Mucosa of rectum (tissue), 2 donors: ENCODE data around the gene LRRC4B.
"Not testable (repeated sequence)": the region's sequence is repeated elsewhere in the genome, so short reads cannot be mapped to it uniquely, and the experiment has no call there.

Experiments
- H3K27ac ChIP-seq, 2 donors: one replicate each; pipeline ENCODE4 v1.7.0; 2013; ENCODE audit warnings: inconsistent platforms in 2 of 2, low read depth in 2 of 2, low read length in 2 of 2
- H3K27me3 ChIP-seq, 2 donors: one replicate each; pipeline ENCODE4 v1.7.0; 2013; ENCODE audit warnings: low read length in 2 of 2; ENCODE audit not compliant: control insufficient read depth in 2 of 2, insufficient read depth in 2 of 2
- H3K36me3 ChIP-seq, 2 donors: one replicate each; pipeline ENCODE4 v1.7.0; 2013; ENCODE audit warnings: low read length in 2 of 2; ENCODE audit not compliant: control insufficient read depth in 2 of 2, insufficient read depth in 2 of 2
- H3K4me1 ChIP-seq, 2 donors: one replicate each; pipeline ENCODE4 v1.7.0; 2013; ENCODE audit warnings: low read length in 2 of 2, mild to moderate bottlenecking in 1 of 2; ENCODE audit not compliant: control insufficient read depth in 2 of 2, insufficient read depth in 2 of 2
- H3K4me3 ChIP-seq, 2 donors: one replicate each; pipeline ENCODE4 v1.7.0; 2013; ENCODE audit warnings: low read length in 2 of 2
- H3K9ac ChIP-seq, 2 donors: one replicate each; pipeline ENCODE4 v1.7.0; 2013; ENCODE audit warnings: low read length in 2 of 2, low read depth in 1 of 2, mild to moderate bottlenecking in 1 of 2
- H3K9me3 ChIP-seq, 2 donors: one replicate each; pipeline ENCODE4 v1.7.0; 2013; ENCODE audit warnings: low read length in 2 of 2; ENCODE audit not compliant: control insufficient read depth in 2 of 2
- donor health status: healthy.
- donor health status: Normal muscosa, but diverticular disease.

LRRC4B gene

DNA sequence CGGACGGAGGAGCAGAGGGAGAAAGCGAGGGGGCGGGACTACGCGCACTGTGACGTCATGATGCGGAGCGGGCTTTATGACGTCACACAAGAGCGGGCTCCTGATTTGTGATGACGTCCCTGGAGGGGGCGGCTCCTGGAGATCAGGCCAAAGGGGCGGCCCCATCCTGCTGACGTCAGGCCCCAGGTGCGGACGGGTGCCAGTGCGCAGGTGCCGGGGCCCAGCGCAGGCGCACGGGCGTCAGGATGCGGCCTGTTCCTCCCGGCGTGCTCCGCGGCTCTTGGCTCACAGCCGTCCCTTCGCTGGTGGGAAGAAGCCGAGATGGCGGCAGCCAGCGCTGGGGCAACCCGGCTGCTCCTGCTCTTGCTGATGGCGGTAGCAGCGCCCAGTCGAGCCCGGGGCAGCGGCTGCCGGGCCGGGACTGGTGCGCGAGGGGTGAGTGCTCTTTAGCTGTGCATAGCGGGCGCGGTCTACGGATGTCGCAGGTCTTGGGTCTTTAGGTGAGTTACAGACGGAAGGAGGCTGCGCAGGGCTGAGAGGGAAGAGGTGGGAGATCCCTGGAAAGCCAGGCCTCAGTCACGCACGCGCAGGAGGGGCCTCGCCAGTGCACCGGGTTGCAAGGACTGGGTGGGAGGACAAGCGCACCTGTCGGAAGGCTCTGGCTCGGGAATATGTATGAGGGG lies 91.9 kb downstream of the LRRC4B start, which contains the start of the genes EMC10 and GARIN5A:
Gene EMC10, plus strand, starts transcription at position 284 of the 683 bp plus-strand sequence. Its CDS starts 38 bp downstream, at position 322.
Gene GARIN5A, minus strand, starts transcription at position 625 of the 683 bp plus-strand sequence. Its CDS starts 460 bp downstream, at position 165.
- Histone ChIP-seq H3K4me1 (peaks cover 10 to 14% of the 10 kb centered on the region in 2 donors), H3K4me3 (peak within 1 kb of the TSS; percentile 92 to 95), H3K9ac (peak within 1 kb of the TSS; percentile 92 to 94), H3K36me3 (peaks cover 25% of the 10 kb centered on the region in 2 donors), H3K27ac (peak within 1 kb of the TSS; percentile 85 to 92), H3K27me3 (no peaks in the 10 kb centered on the region), H3K9me3 (no peaks in the 10 kb centered on the region)

DNA sequence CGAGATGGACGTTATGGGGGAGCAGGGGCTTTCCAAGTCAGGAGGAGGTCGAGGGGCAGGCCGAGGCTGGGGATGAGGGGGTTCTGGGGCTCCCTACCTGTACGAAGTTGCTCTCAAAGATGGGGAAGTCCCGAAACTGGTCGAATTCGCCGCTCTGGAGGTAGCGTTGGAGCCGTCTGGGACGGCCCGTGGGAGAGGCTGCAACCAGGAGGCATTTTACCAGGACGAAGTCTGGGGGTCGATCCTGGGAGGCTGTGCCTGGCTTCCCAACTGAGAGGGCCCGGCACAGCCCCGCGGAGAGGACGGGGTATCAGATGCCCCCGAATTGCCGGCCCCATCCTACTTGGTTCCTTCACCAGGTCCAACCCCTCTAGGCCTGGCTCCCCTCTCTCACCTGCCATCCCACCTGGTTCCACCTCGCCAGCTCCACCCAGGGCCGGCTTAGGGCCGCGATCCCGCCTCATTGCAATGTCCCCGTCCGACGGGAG lies 92.5 kb downstream of the LRRC4B start:
- Histone ChIP-seq H3K9ac (no peak overlapping the region), H3K9me3 (no peaks in the 10 kb centered on the region), H3K4me1 (peaks cover 10 to 14% of the 10 kb centered on the region in 2 donors), H3K4me3 (peak overlapping the region in 1 of 2 donors; percentile 92), H3K36me3 (peaks cover 19 to 21% of the 10 kb centered on the region in 2 donors), H3K27me3 (no peaks in the 10 kb centered on the region), H3K27ac (peak overlapping the region; percentile 85 to 92)

DNA sequence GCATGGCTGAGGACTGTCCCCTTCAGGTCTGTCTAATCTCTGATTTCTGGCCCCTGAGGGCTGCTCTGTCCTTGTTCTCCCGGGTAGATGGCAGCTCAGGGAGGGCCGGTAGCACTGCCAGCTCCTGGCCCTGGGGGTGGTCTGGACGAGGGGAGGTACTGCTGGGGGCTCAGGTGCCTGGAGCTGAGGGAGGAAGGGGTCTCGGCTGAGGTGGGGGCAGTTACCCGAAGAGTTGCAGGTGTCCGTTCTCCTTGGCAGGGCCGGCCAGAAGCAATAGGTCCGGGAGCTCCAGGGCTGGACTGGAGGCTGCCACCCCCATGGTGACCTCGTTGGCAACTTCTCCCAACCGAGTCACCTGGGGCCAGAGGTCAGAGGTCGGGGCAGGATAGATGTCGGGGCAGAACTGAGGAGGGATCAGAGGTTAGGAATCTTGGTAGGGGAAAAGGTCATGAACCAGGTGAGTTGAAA lies 93.1 kb downstream of the LRRC4B start:
- peaks cover 13 to 15% of the 10 kb centered on the region in 2 donors for H3K36me3 ChIP-seq
- H3K27me3 ChIP-seq = no peaks in the 10 kb centered on the region
- peaks cover 10 to 14% of the 10 kb centered on the region in 2 donors for H3K4me1 ChIP-seq
- H3K9ac ChIP-seq = no peak overlapping the region
- H3K27ac ChIP-seq = no peak overlapping the region
- H3K4me3 ChIP-seq = no peak overlapping the region
- no peaks in the 10 kb centered on the region for H3K9me3 ChIP-seq

DNA sequence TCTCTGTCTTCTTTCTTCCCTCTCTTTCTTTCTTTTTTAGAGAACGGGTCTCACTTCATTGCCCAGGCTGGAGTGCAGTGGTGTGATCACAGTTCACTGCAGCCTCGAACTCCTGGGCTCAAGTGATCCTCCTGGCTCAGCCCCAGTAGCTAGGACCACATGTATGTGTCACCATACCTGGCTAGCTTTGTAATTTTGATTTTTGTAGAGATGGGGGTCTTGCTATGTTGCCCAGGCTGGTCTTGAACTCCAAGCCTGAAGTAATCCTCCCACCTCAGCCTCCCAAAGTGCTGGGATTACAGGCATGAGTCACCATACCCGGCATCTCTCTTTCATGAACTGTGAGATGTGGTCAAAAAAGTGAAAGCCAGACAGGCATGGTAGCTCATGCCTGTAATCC lies 94.9 kb downstream of the LRRC4B start:
- H3K9me3 ChIP-seq, H3K27me3 ChIP-seq, H3K4me3 ChIP-seq, H3K9ac ChIP-seq, H3K27ac ChIP-seq, H3K36me3 ChIP-seq: not testable (repeated sequence)
- H3K4me1 ChIP-seq = peaks cover 10 to 11% of the 10 kb centered on the region in 2 donors

DNA sequence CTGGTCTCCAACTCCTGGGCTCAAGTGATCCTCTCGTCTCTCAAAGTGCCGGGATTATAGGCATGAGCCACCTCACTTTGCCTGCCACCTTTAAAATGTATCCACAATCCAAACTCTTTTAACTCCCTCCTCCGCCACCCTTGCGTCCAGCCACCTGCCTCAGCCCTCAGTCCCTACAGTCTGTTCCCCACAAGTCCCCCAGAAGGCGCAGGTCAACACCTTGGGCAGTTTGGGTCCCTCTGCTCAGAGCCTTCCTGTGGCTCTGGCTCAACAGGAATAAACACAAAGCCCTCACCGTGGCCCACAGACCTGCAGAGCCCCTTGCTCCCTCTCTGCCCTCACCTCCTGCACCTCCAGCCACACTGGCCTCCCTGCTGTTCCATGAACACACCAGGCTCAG lies 99.4 kb downstream of the LRRC4B start:
- Histone ChIP-seq H3K27ac (no peak overlapping the region), H3K27me3 (peaks cover 0 to 1% of the 10 kb centered on the region in 2 donors)

DNA sequence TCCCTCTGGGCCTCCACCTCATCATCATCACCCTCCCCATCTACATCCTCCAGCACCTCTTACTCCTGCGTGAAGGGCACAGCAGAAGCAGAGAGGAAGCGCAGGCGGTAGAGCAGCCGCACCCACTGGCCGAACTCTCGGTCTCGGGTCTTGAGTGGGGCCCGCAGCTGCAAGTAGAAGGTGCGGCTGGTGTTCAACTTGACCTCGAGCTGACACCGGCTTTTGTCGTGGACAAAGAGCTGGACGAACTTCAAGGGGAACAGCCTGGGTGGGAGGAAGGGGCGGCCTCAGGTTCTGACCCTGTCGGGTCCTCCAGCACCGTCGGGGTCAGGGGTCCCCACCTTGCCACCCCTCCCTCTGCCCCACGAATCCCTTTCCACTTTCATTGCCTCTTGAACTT lies 100.7 kb downstream of the LRRC4B start:
- Histone ChIP-seq H3K27me3 (peaks cover 0 to 1% of the 10 kb centered on the region in 2 donors), H3K36me3 (no peaks in the 10 kb centered on the region), H3K27ac (no peak overlapping the region), H3K4me3 (no peak overlapping the region), H3K4me1 (peaks cover 3 to 9% of the 10 kb centered on the region in 2 donors), H3K9ac (no peak overlapping the region), H3K9me3 (no peaks in the 10 kb centered on the region)

More for the DNA sequence above, 99.4 kb downstream of the LRRC4B start:
- Histone ChIP-seq H3K36me3 (no peaks in the 10 kb centered on the region), H3K4me3 (no peak overlapping the region), H3K9me3 (no peaks in the 10 kb centered on the region), H3K9ac (no peak overlapping the region), H3K4me1 (peaks cover 3 to 9% of the 10 kb centered on the region in 2 donors)
